NCI-H2227 (cell line): ENCODE measurements around the gene TLR5.

Source experiments
- DNase-seq: peaks from one replicate; lab custom pipeline; 2025; ENCODE audit not compliant: unreplicated experiment; lab: John Stamatoyannopoulos, UW

The TLR5 gene

GRCh38 chr1:223075834-223076233, 67.2 kb downstream of the TLR5 start:
- DNase-seq, result no peak

GRCh38 chr1:223074445-223075300, 68.4 kb downstream of the TLR5 start:
- DNase-seq, result no peak

GRCh38 chr1:223068900-223069665, 74.0 kb downstream of the TLR5 start:
- no peak for DNase-seq

GRCh38 chr1:223067914-223068313, 75.1 kb downstream of the TLR5 start:
- no peak for DNase-seq

- no peak for DNase-seq
Observed at GRCh38 chr1:223066415-223066814, 76.6 kb downstream of the TLR5 start.

- DNase-seq, result peak; percentile 76
Observed at GRCh38 chr1:223062177-223062576, 80.9 kb downstream of the TLR5 start.

- DNase-seq, result no peak
Observed at GRCh38 chr1:223059526-223059925, 83.5 kb downstream of the TLR5 start.
